Mesothelial cell of epicardium (in vitro differentiated cells): ENCODE data around the gene APLNR. TPM values are rescaled to one million over a fixed set of nuclear protein-coding genes. Genes with fewer than 3 reads are reported as not detected.

Source experiments
- DNase-seq, 2 experiments: peaks; one replicate each; pipeline ENCODE4 v3.0.0; 2021; ENCODE audit warnings: low spot score in 2 of 2; ENCODE audit not compliant: unreplicated experiment in 2 of 2
- H3K27ac Mint-ChIP-seq: 2 replicates; pipeline ENCODE4 v1.8.0; 2021; ENCODE audit warnings: mixed read lengths
- H3K27me3 Mint-ChIP-seq: 2 replicates; pipeline ENCODE4 v1.8.0; 2021; ENCODE audit warnings: low read depth, mixed read lengths
- H3K36me3 Mint-ChIP-seq: 2 replicates; pipeline ENCODE4 v1.8.0; 2021; ENCODE audit warnings: mixed read lengths
- H3K4me1 Mint-ChIP-seq: 2 replicates; pipeline ENCODE4 v1.8.0; 2021; ENCODE audit warnings: mixed read lengths
- H3K4me3 Mint-ChIP-seq: 2 replicates; pipeline ENCODE4 v1.8.0; 2021; ENCODE audit warnings: mild to moderate bottlenecking, moderate library complexity, mixed read lengths
- H3K9me3 Mint-ChIP-seq: 2 replicates; pipeline ENCODE4 v1.8.0; 2021; ENCODE audit warnings: mixed read lengths
- CTCF ChIP-seq: fragments of 200-600 bp; sonication (generic); IDR thresholded peaks from one replicate; pipeline ENCODE4 v1.5.0; 2021; ENCODE audit warnings: antibody characterized with exemption; ENCODE audit not compliant: unreplicated experiment
- total RNA-seq: library from RNA; stranded (reverse); gene quantifications from 3 replicates; pipeline ENCODE4 v1.2.1, GENCODE V29; 2021

The APLNR gene
- total RNA-seq, 1 donor from 2014 or later, result 3.4 TPM

- Mint-ChIP-seq H3K4me1 (peaks cover 17% of the 10 kb centered on the region), H3K27me3 (no peaks in the 10 kb centered on the region), H3K9me3 (peaks cover 10% of the 10 kb centered on the region), H3K27ac (no peak overlapping the region), H3K36me3 (no peaks in the 10 kb centered on the region), H3K4me3 (no peak overlapping the region)
- TF ChIP-seq CTCF, result no peak
- no peak for DNase-seq
Measured at GRCh38 chr11:57276971-57277675, 40.1 kb upstream of the APLNR start.

DNA sequence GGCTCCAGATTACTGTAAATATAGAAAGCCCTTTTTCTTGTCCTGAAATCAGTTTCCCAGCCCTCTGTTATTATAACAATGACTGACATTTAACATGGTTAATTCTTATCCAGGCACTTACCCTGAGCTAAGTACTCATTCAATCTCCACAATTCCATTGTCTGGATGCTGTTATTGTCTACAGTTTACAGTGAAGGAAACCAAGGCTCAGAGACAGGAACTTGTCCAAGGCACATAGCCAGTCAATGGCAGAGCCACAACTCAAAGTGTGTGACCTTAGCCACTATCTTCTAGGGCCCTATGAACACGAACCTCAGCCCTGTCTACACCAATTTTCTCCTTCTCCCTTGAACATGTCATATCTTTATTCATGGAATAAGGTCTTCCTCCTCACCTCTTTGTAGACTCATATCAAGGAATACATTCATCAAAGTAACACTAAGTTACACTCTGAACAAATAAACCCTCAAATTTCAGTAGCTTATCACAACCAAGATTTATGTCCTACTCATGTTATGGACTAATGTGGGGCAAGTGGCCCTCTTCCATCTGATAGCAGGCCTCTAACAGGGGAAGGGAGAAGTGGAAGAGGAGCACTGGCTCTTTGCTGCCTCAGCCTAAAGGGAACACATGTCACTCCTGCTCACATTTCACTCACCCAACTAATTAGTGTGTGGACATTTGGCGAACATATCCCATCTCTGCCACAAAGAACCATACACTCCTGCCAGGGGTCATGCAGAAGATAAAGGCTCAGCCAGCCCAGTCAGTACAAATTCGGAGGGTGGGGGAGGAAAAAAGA lies 39.3 kb upstream of the APLNR start:
- H3K4me3 Mint-ChIP-seq, result no peak overlapping the region
- no peaks in the 10 kb centered on the region for H3K36me3 Mint-ChIP-seq
- H3K27ac Mint-ChIP-seq, result no peak overlapping the region
- DNase-seq, result no peak
- TF ChIP-seq CTCF, result no peak
- H3K9me3 Mint-ChIP-seq, result peaks cover 10% of the 10 kb centered on the region
- no peaks in the 10 kb centered on the region for H3K27me3 Mint-ChIP-seq
- peaks cover 17% of the 10 kb centered on the region for H3K4me1 Mint-ChIP-seq

- no peak overlapping the region for H3K27ac Mint-ChIP-seq
- TF ChIP-seq CTCF, result no peak
- H3K36me3 Mint-ChIP-seq, result no peaks in the 10 kb centered on the region
- no peak for DNase-seq
- no peaks in the 10 kb centered on the region for H3K27me3 Mint-ChIP-seq
- H3K4me1 Mint-ChIP-seq, result peaks cover 17% of the 10 kb centered on the region
- H3K4me3 Mint-ChIP-seq, result no peak overlapping the region
- H3K9me3 Mint-ChIP-seq, result peaks cover 10% of the 10 kb centered on the region
Measured at GRCh38 chr11:57275582-57275981, 38.5 kb upstream of the APLNR start.

DNA sequence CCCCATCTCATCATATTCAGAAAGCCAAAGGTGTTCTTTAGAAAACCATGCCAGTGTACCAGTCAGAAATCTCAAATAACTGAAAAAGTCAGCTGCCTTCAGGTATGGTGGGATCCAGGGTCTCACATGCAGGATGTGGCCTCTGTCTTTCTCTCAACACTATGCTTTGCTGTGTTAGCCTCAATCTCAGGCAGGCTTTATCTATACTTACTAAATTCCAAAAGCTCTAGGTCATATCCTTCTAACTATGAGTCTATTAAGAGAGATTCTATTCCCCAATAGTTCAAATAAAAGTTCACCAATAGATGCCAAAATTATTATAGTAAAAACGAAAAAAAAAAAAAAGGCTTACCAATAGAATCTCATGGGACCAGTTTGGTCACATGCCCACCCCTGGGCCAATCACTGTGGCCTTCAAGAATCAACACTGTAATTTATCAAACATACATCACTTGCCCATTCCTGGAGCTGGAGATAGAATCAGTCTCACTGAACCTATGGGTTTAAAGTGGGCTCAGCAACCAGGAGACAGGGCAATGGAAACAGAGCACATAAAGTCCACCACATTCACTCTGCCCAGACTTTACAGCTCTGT lies 38.0 kb upstream of the APLNR start:
- H3K9me3 Mint-ChIP-seq, result peaks cover 10% of the 10 kb centered on the region
- H3K27ac Mint-ChIP-seq, result no peak overlapping the region
- no peak for DNase-seq
- no peaks in the 10 kb centered on the region for H3K36me3 Mint-ChIP-seq
- no peaks in the 10 kb centered on the region for H3K27me3 Mint-ChIP-seq
- H3K4me1 Mint-ChIP-seq, result peaks cover 17% of the 10 kb centered on the region
- H3K4me3 Mint-ChIP-seq, result no peak overlapping the region
- no peak for TF ChIP-seq CTCF

DNA sequence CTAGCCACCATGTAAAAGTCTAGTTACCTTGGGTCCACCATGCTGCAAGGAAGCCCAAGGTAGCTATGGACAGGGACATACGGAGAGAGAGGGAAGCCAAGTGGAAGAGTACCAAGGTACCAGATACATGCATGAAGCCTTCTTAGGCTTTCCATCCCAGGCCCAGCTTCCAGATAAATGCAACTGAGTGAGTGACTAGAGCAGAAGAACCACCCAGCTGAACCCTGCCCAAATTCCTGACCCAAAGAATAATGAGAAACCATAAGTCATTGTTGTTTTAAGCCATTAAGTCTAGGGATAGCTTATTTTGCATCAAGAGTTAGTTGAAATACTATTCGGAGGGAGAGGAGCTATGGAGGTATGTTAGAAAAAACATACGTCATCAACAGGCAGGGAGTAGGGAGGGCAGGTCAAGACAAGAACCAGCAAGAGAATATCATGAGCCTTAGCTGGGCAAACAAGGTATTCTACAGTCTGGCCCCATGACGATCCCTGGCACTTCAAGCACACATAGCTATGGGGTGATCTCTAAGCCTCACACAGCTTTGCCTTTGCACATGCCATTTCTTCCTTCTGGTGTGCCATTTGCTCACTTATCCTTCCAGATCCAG lies 36.5 kb upstream of the APLNR start:
- no peaks in the 10 kb centered on the region for H3K27me3 Mint-ChIP-seq
- H3K4me1 Mint-ChIP-seq, result peaks cover 19% of the 10 kb centered on the region
- TF ChIP-seq CTCF, result no peak
- no peaks in the 10 kb centered on the region for H3K36me3 Mint-ChIP-seq
- no peak overlapping the region for H3K27ac Mint-ChIP-seq
- no peak for DNase-seq
- H3K9me3 Mint-ChIP-seq, result peaks cover 10% of the 10 kb centered on the region
- H3K4me3 Mint-ChIP-seq, result no peak overlapping the region
